Ishikawa (cell line): ENCODE data around the gene MACROD2.

ENCODE experiments used
- TAF1 ChIP-seq: IDR thresholded peaks from 2 replicates; pipeline ENCODE4 v1.6.1; 2012; ENCODE audit warnings: low read depth, mild to moderate bottlenecking
- TF ChIP-seq, protein P1 (sequence below): IDR thresholded peaks from 2 replicates; pipeline ENCODE4 v1.6.1; 2012; ENCODE audit warnings: low read depth, mild to moderate bottlenecking

DNA sequence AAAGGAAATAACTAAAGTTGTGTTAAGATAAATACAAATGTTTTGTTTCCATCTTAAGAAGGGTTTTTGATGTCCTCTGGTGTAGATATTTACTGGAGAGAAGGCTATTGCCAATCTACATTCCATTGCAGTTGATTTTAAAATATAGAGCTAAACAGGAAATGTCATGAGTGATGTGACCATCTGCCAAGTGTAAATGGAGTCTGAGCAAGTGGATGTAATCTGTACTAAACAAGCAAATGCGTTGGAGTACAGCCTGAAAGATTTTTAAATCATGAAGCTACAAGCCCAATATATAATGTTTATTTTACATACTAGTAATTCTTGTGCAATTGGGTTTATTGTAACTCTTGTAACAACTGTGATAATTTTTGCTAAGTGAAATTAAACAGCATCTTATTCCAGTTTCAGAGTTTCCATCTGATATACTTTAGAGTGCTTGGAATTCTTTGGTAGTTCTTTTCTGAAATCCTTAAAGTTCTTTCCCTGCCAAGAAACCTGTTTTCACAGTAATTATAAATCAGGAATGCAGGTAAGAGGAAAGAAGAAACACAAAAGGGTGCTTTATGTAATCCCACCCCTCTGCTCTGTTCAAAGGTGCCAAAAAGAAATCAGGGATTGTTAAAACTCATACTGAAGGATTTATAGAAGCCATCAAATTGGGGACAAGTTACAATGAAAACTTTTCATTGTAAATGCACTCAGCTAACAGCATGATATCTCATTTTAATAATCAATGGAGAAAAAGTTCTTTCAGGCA lies 389.3 kb downstream of the MACROD2 start:
- no peak for TF ChIP-seq TAF1
- TF ChIP-seq, protein P1, sequence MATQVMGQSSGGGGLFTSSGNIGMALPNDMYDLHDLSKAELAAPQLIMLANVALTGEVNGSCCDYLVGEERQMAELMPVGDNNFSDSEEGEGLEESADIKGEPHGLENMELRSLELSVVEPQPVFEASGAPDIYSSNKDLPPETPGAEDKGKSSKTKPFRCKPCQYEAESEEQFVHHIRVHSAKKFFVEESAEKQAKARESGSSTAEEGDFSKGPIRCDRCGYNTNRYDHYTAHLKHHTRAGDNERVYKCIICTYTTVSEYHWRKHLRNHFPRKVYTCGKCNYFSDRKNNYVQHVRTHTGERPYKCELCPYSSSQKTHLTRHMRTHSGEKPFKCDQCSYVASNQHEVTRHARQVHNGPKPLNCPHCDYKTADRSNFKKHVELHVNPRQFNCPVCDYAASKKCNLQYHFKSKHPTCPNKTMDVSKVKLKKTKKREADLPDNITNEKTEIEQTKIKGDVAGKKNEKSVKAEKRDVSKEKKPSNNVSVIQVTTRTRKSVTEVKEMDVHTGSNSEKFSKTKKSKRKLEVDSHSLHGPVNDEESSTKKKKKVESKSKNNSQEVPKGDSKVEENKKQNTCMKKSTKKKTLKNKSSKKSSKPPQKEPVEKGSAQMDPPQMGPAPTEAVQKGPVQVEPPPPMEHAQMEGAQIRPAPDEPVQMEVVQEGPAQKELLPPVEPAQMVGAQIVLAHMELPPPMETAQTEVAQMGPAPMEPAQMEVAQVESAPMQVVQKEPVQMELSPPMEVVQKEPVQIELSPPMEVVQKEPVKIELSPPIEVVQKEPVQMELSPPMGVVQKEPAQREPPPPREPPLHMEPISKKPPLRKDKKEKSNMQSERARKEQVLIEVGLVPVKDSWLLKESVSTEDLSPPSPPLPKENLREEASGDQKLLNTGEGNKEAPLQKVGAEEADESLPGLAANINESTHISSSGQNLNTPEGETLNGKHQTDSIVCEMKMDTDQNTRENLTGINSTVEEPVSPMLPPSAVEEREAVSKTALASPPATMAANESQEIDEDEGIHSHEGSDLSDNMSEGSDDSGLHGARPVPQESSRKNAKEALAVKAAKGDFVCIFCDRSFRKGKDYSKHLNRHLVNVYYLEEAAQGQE = no peak
